Measurements from ENCODE around the gene KCNIP2.

DNA sequence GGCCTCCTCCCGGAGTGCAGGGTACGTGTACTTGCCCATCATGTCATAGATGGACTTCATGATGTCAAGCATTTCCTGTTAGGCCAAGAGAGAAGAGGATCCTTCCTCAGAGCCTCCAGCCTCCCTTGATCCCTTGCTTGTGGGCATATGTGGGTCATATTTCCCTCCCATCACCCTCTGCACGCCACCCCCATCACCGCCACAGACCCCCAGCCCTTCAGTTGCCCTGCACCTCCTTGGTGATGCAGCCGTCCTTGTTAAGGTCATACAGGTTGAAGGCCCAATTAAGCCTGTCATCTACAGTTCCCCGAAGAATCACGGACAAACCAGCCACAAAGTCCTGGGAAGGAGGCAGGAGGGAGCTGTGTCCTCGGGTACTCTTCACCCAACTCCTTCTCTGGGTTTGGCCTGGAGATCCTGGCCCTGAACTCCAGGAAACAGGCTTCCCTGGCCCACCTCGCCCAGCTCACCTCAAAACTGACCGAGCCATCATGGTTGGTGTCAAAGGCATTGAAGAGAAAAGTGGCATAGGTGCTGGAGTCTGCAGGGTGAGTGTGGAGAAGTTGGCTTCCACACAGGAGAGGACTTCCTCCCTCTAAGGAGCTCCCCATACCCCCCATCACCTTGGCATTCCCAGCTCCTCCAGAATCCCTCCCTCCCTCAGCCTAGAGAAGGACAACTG, 15.5 kb downstream of the KCNIP2 start:
- TF ChIP-seq, protein P1, sequence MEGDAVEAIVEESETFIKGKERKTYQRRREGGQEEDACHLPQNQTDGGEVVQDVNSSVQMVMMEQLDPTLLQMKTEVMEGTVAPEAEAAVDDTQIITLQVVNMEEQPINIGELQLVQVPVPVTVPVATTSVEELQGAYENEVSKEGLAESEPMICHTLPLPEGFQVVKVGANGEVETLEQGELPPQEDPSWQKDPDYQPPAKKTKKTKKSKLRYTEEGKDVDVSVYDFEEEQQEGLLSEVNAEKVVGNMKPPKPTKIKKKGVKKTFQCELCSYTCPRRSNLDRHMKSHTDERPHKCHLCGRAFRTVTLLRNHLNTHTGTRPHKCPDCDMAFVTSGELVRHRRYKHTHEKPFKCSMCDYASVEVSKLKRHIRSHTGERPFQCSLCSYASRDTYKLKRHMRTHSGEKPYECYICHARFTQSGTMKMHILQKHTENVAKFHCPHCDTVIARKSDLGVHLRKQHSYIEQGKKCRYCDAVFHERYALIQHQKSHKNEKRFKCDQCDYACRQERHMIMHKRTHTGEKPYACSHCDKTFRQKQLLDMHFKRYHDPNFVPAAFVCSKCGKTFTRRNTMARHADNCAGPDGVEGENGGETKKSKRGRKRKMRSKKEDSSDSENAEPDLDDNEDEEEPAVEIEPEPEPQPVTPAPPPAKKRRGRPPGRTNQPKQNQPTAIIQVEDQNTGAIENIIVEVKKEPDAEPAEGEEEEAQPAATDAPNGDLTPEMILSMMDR (CRISPR knock-in tag; IDR thresholded peaks at IDR 0.05): no peak
- TF ChIP-seq YY1 (IDR thresholded peaks at IDR 0.05; ENCODE audit: insufficient read depth, insufficient replicate concordance, low read depth, low read length) (no peak), RFX3 (CRISPR knock-in tag; IDR thresholded peaks at IDR 0.05) (no peak), POLR2A (IDR thresholded peaks at IDR 0.05; ENCODE audit: insufficient read depth in 1 of 2, low read depth in 2 of 2, low read length in 2 of 2) (no peak), ADNP (CRISPR knock-in tag; IDR thresholded peaks at IDR 0.05) (no peak), EZH2 (conservative IDR thresholded peaks at IDR 0.05; ENCODE audit: low read depth, low read length) (no peak), PHF8 (CRISPR knock-in tag; IDR thresholded peaks at IDR 0.05) (no peak), TCF7L2 (IDR thresholded peaks at IDR 0.05; ENCODE audit: low read depth, low read length) (no peak), CBX5 (CRISPR knock-in tag; IDR thresholded peaks at IDR 0.05; ENCODE audit: borderline replicate concordance) (no peak), SNRNP70 (IDR thresholded peaks at IDR 0.05; ENCODE audit: low read depth, low read length) (no peak)
- TF ChIP-seq, protein P2, sequence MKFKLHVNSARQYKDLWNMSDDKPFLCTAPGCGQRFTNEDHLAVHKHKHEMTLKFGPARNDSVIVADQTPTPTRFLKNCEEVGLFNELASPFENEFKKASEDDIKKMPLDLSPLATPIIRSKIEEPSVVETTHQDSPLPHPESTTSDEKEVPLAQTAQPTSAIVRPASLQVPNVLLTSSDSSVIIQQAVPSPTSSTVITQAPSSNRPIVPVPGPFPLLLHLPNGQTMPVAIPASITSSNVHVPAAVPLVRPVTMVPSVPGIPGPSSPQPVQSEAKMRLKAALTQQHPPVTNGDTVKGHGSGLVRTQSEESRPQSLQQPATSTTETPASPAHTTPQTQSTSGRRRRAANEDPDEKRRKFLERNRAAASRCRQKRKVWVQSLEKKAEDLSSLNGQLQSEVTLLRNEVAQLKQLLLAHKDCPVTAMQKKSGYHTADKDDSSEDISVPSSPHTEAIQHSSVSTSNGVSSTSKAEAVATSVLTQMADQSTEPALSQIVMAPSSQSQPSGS (CRISPR knock-in tag; IDR thresholded peaks at IDR 0.05): no peak
- TF ChIP-seq, protein P3, sequence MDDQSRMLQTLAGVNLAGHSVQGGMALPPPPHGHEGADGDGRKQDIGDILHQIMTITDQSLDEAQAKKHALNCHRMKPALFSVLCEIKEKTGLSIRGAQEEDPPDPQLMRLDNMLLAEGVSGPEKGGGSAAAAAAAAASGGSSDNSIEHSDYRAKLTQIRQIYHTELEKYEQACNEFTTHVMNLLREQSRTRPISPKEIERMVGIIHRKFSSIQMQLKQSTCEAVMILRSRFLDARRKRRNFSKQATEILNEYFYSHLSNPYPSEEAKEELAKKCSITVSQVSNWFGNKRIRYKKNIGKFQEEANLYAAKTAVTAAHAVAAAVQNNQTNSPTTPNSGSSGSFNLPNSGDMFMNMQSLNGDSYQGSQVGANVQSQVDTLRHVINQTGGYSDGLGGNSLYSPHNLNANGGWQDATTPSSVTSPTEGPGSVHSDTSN (CRISPR knock-in tag; IDR thresholded peaks at IDR 0.05; ENCODE audit: borderline replicate concordance): no peak
- TF ChIP-seq, protein P4, sequence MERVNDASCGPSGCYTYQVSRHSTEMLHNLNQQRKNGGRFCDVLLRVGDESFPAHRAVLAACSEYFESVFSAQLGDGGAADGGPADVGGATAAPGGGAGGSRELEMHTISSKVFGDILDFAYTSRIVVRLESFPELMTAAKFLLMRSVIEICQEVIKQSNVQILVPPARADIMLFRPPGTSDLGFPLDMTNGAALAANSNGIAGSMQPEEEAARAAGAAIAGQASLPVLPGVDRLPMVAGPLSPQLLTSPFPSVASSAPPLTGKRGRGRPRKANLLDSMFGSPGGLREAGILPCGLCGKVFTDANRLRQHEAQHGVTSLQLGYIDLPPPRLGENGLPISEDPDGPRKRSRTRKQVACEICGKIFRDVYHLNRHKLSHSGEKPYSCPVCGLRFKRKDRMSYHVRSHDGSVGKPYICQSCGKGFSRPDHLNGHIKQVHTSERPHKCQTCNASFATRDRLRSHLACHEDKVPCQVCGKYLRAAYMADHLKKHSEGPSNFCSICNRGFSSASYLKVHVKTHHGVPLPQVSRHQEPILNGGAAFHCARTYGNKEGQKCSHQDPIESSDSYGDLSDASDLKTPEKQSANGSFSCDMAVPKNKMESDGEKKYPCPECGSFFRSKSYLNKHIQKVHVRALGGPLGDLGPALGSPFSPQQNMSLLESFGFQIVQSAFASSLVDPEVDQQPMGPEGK (CRISPR knock-in tag; IDR thresholded peaks at IDR 0.05): no peak
